AML-193 (cell line): ENCODE measurements around the gene DPH1.
"Not testable (repeated sequence)": the region's sequence is repeated elsewhere in the genome, so short reads cannot be mapped to it uniquely, and the experiment has no call there.

Experiments used
- DNase-seq, 2 experiments: peaks; one replicate each; lab custom pipeline; 2025; lab: John Stamatoyannopoulos, UW

DPH1 gene

GRCh38 chr17:2008332-2009126 lies 21.4 kb upstream of the DPH1 start:
- no peak for DNase-seq

- no peak for DNase-seq
Observed at GRCh38 chr17:2009737-2010136, 20.2 kb upstream of the DPH1 start.

GRCh38 chr17:2011411-2012371 lies 18.3 kb upstream of the DPH1 start:
- no peak for DNase-seq

GRCh38 chr17:2012499-2012898 lies 17.5 kb upstream of the DPH1 start:
- no peak for DNase-seq

- DNase-seq = not testable (repeated sequence)
Observed at GRCh38 chr17:2013220-2013993, 16.5 kb upstream of the DPH1 start.

GRCh38 chr17:2013994-2014317 lies 16.0 kb upstream of the DPH1 start:
- DNase-seq = no peak

GRCh38 chr17:2015314-2015713 lies 14.6 kb upstream of the DPH1 start:
- no peak for DNase-seq

- DNase-seq = no peak
Observed at GRCh38 chr17:2016494-2016893, 13.5 kb upstream of the DPH1 start.

GRCh38 chr17:2017274-2017941 lies 12.5 kb upstream of the DPH1 start:
- DNase-seq = no peak

GRCh38 chr17:2018716-2019510 lies 11.0 kb upstream of the DPH1 start:
- no peak for DNase-seq

- no peak for DNase-seq
Observed at GRCh38 chr17:2019723-2020122, 10.2 kb upstream of the DPH1 start.

- DNase-seq = no peak
Observed at GRCh38 chr17:2020721-2021120, 9.2 kb upstream of the DPH1 start.

- no peak for DNase-seq
Observed at GRCh38 chr17:2022647-2023240, 7.2 kb upstream of the DPH1 start.

- DNase-seq = no peak
Observed at GRCh38 chr17:2023256-2023655, 6.7 kb upstream of the DPH1 start.

GRCh38 chr17:2023692-2024571 lies 6.0 kb upstream of the DPH1 start:
- DNase-seq = peak; percentile 8 to 22

GRCh38 chr17:2024572-2025219 lies 5.3 kb upstream of the DPH1 start:
- no peak for DNase-seq

- no peak for DNase-seq
Observed at GRCh38 chr17:2025220-2025621, 4.7 kb upstream of the DPH1 start, which contains the start of gene RTN4RL1. TSS of gene RTN4RL1 (minus strand) at chr17:2025334. CDS start at chr17:2024865, 469 bp downstream.

GRCh38 chr17:2025622-2026309 lies 4.2 kb upstream of the DPH1 start:
- no peak for DNase-seq
